GM12878 (cell line): ENCODE measurements around the gene MIEN1. TPM values are rescaled to one million over a fixed set of nuclear protein-coding genes. Genes with fewer than 3 reads are reported as not detected.

Experiments
- ATF2 ChIP-seq: IDR thresholded peaks from 2 replicates; pipeline ENCODE4 v1.6.1; 2012; ENCODE audit warnings: low read length, inconsistent platforms
- BCL11A ChIP-seq: IDR thresholded peaks from 2 replicates; pipeline ENCODE4 v1.6.1; 2011; ENCODE audit warnings: low read depth, low read length
- BHLHE40 ChIP-seq, 2 experiments: fragments of 450-650 bp in 1 of 2; IDR thresholded peaks; 2 replicates each; pipeline ENCODE4 v1.6.1; 2011 to 2017; ENCODE audit warnings: low read depth in 2 of 2, borderline replicate concordance in 1 of 2, improper control_type of control experiment in 1 of 2, low read length in 1 of 2, mild to moderate bottlenecking in 1 of 2
- CEBPZ ChIP-seq: fragments of 150-350 bp; IDR thresholded peaks from 2 replicates; pipeline ENCODE4 v1.6.1; 2016; ENCODE audit warnings: low read depth, low read length
- CHD1 ChIP-seq: IDR thresholded peaks from 2 replicates; pipeline ENCODE4 v1.6.1; 2012; ENCODE audit warnings: low read depth, low read length, improper control_type of control experiment
- CHD2 ChIP-seq: IDR thresholded peaks from 2 replicates; pipeline ENCODE4 v1.6.1; 2011; ENCODE audit warnings: low read depth, low read length, improper control_type of control experiment, borderline replicate concordance
- CREB1 ChIP-seq: IDR thresholded peaks from 2 replicates; pipeline ENCODE4 v1.6.1; 2012; ENCODE audit warnings: low read depth, mild to moderate bottlenecking, inconsistent platforms
- ESRRA ChIP-seq: IDR thresholded peaks from 2 replicates; pipeline ENCODE4 v1.6.1; 2012; ENCODE audit warnings: mild to moderate bottlenecking, low read length, improper control_type of control experiment
- ETV6 ChIP-seq, 2 experiments: fragments of 450-650 bp in 1 of 2; IDR thresholded peaks in 1 of 2; conservative IDR thresholded peaks in 1 of 2; 2 replicates each; pipeline ENCODE4 v1.6.1; 2014; ENCODE audit warnings: antibody characterized with exemption in 1 of 2, borderline replicate concordance in 1 of 2, low read depth in 1 of 2, mild to moderate bottlenecking in 1 of 2, moderate library complexity in 1 of 2
- FOS ChIP-seq: IDR thresholded peaks from 3 replicates; pipeline ENCODE4 v1.6.1; 2011; ENCODE audit warnings: borderline replicate concordance; ENCODE audit not compliant: insufficient read length; ENCODE audit errors: extremely low read depth
- GABPA ChIP-seq: IDR thresholded peaks from 2 replicates; pipeline ENCODE4 v1.6.1; 2014; ENCODE audit warnings: antibody characterized with exemption, low read depth, mild to moderate bottlenecking, inconsistent platforms
- HDGF ChIP-seq: fragments of 450-650 bp; IDR thresholded peaks from 2 replicates; pipeline ENCODE4 v1.6.1; 2016; ENCODE audit warnings: antibody characterized with exemption
- IKZF2 ChIP-seq, 2 experiments: fragments of 450-650 bp; IDR thresholded peaks; 2 replicates each; pipeline ENCODE4 v1.6.1; 2017; ENCODE audit warnings: mild to moderate bottlenecking in 2 of 2, moderate library complexity in 2 of 2
- IRF5 ChIP-seq: fragments of 450-650 bp; IDR thresholded peaks from 2 replicates; pipeline ENCODE4 v1.6.1; 2017; ENCODE audit warnings: borderline replicate concordance
- MEF2A ChIP-seq: IDR thresholded peaks from 2 replicates; pipeline ENCODE4 v1.6.1; 2011; ENCODE audit warnings: low read depth, mild to moderate bottlenecking, low read length, moderate library complexity; ENCODE audit not compliant: insufficient read depth
- MEF2B ChIP-seq: fragments of 450-650 bp; IDR thresholded peaks from 2 replicates; pipeline ENCODE4 v1.6.1; 2018; ENCODE audit warnings: mild to moderate bottlenecking, moderate library complexity; ENCODE audit not compliant: partially characterized antibody, poor library complexity, severe bottlenecking
- MTA2 ChIP-seq: fragments of 450-650 bp; IDR thresholded peaks from 2 replicates; pipeline ENCODE4 v1.6.1; 2016; ENCODE audit warnings: low read depth, mild to moderate bottlenecking, moderate library complexity
- NBN ChIP-seq: fragments of 450-650 bp; IDR thresholded peaks from 2 replicates; pipeline ENCODE4 v1.6.1; 2016
- PAX5 ChIP-seq: IDR thresholded peaks from 2 replicates; pipeline ENCODE4 v1.6.1; 2011; ENCODE audit warnings: low read depth, low read length, borderline replicate concordance
- RFX5 ChIP-seq: IDR thresholded peaks from 2 replicates; pipeline ENCODE4 v1.6.1; 2011; ENCODE audit warnings: low read depth, low read length, improper control_type of control experiment
- SIN3A ChIP-seq: IDR thresholded peaks from 2 replicates; pipeline ENCODE4 v1.6.1; 2012; ENCODE audit warnings: low read depth, low read length, improper control_type of control experiment
- SUPT20H ChIP-seq: IDR thresholded peaks from 2 replicates; pipeline ENCODE4 v1.6.1; 2011; ENCODE audit warnings: low read depth, mild to moderate bottlenecking, low read length, moderate library complexity, borderline replicate concordance; ENCODE audit not compliant: control insufficient read depth
- TCF12 ChIP-seq: IDR thresholded peaks from 2 replicates; pipeline ENCODE4 v1.6.1; 2011; ENCODE audit warnings: low read depth, mild to moderate bottlenecking, low read length
- ZBED1 ChIP-seq: IDR thresholded peaks from 2 replicates; pipeline ENCODE4 v1.6.1; 2016; ENCODE audit warnings: borderline replicate concordance
- ZSCAN29 ChIP-seq: fragments of 450-650 bp; IDR thresholded peaks from 2 replicates; pipeline ENCODE4 v1.6.1; 2017; ENCODE audit warnings: mild to moderate bottlenecking, moderate library complexity
- polyA plus RNA-seq, 11 experiments: library from polyadenylated mRNA; depleted of rRNA in 4 of 11; unstranded in 6 of 11; stranded (reverse) in 5 of 11; fragments of >200 nt; fragmentation: Nextera tagmentation in 4 of 11; fragmentation: Illumina TruSeq in 1 of 11; extraction: Ambion mirVana in 4 of 11; extraction: Trizol in 1 of 11; gene quantifications; 1 replicate in 1 of 11; 2 replicates in 10 of 11; pipeline versions ENCODE4 v1.2.1 to v1.2.3, GENCODE V29; 2011 to 2016; ENCODE audit warnings: inconsistent platforms in 2 of 11, missing spikeins in 2 of 11, low read depth in 1 of 11
- total RNA-seq, 4 experiments: library from RNA; depleted of rRNA in 3 of 4; stranded (reverse); fragments of >200 nt in 3 of 4; fragmentation: Illumina TruSeq in 1 of 4; extraction: Trizol in 1 of 4; gene quantifications; 2 replicates each; pipeline versions ENCODE4 v1.2.1 to v1.2.3, GENCODE V29; 2013 to 2021

Gene MIEN1
- total and polyA plus RNA-seq, 10 of the 15 experiments (the other 5 are each of a cell fraction or from before 2014, with no cell fraction given), result 24.9 to 89.1 (median 47.7) TPM

GRCh38 chr17:39755554-39756379 lies 25.4 kb upstream of the MIEN1 start (continued):
- no peak for TF ChIP-seq ESRRA
- TF ChIP-seq HDGF, result peak; percentile 95
- TF ChIP-seq BCL11A, result peak; percentile 71; the same call in 1 of the 2 replicates
- TF ChIP-seq SUPT20H, result no peak
- TF ChIP-seq CHD1, result no peak
- peak; percentile 67; the same call in 1 of the 2 replicates for TF ChIP-seq ZBED1
- no peak for TF ChIP-seq RFX5
- no peak for TF ChIP-seq CHD2
- TF ChIP-seq MEF2A, result peak; percentile 77; the same call in 1 of the 2 replicates
- no peak for TF ChIP-seq IRF5
- TF ChIP-seq GABPA, result no peak
- TF ChIP-seq BHLHE40 (IDR thresholded peaks at IDR 0.05; ENCODE audit: borderline replicate concordance in 1 of 2, low read depth in 2 of 2, low read length in 1 of 2), result peak; percentile 87 to 89
- peak; percentile 58; the same call in 1 of the 2 replicates for TF ChIP-seq ATF2
- peak; percentile 96 to 97 for TF ChIP-seq IKZF2 (IDR thresholded peaks at IDR 0.05)
- peak; percentile 69 for TF ChIP-seq NBN
- no peak for TF ChIP-seq CEBPZ
- TF ChIP-seq TCF12, result peak; percentile 93
- peak in 1 of 2 experiments; percentile 52; a peak in 1 of 4 replicates for TF ChIP-seq ETV6 (conservative IDR thresholded peaks at IDR 0.05 in 1 of 2, IDR thresholded peaks at IDR 0.05 in 1 of 2; ENCODE audit: borderline replicate concordance in 1 of 2, low read depth in 1 of 2)
- peak; percentile 91; the same call in 1 of the 2 replicates for TF ChIP-seq PAX5
- TF ChIP-seq MTA2, result peak; percentile 83
- no peak for TF ChIP-seq FOS
- TF ChIP-seq CREB1, result peak; percentile 10; the same call in 1 of the 2 replicates
- TF ChIP-seq ZSCAN29, result peak; percentile 64; the same call in 1 of the 2 replicates
- no peak for TF ChIP-seq SIN3A
- peak; percentile 92 for TF ChIP-seq MEF2B
